A673 (cell line): ENCODE data around the gene EHMT1. TPM values are rescaled to one million over a fixed set of nuclear protein-coding genes. Genes with fewer than 3 reads are reported as not detected.

ENCODE experiments used
- BruUV-seq: library from RNA; stranded (reverse); fragments of 400-500 nt; replicated peaks from 2 replicates; lab custom pipeline; 2021; lab: Mats Ljungman, UMichigan
- CTCF ChIA-PET: fragments of 300-600 bp; sonication (Branson Sonifier 250); formaldehyde crosslinking; loops from one replicate; lab custom pipeline; 2022; ENCODE audit warnings: antibody characterized with exemption; lab: Charles Lee
- POLR2A ChIA-PET: fragments of 300-600 bp; sonication (Branson Sonifier 250); formaldehyde crosslinking; loops from one replicate; lab custom pipeline; 2022; ENCODE audit warnings: antibody characterized with exemption; ENCODE audit not compliant: low non-redundant PET; lab: Charles Lee
- DNase-seq: peaks from one replicate; pipeline ENCODE4 v3.0.0-alpha.2; 2015; ENCODE audit warnings: low spot score
- H3K27ac ChIP-seq: fragments of 200-600 bp; sonication (generic); 2 replicates; pipeline ENCODE4 v1.5.1; 2016; ENCODE audit warnings: mixed run types, low read depth, mild to moderate bottlenecking, mixed read lengths, antibody characterized with exemption, low read length; ENCODE audit not compliant: poor library complexity, severe bottlenecking
- H3K27me3 ChIP-seq: fragments of 200-600 bp; sonication (generic); replicated peaks from 2 replicates; pipeline ENCODE4 v1.6.1; 2017; ENCODE audit warnings: mixed run types, low read depth, mild to moderate bottlenecking, mixed read lengths, antibody characterized with exemption, low read length; ENCODE audit not compliant: insufficient read depth, poor library complexity
- H3K36me3 ChIP-seq: fragments of 200-600 bp; sonication (generic); 2 replicates; pipeline ENCODE4 v1.6.1; 2016; ENCODE audit warnings: mixed run types, mild to moderate bottlenecking, mixed read lengths, antibody characterized with exemption, low read length; ENCODE audit not compliant: insufficient read depth, poor library complexity, severe bottlenecking
- H3K4me1 ChIP-seq: fragments of 200-600 bp; sonication (generic); 2 replicates; pipeline ENCODE4 v1.6.1; 2017; ENCODE audit warnings: mixed run types, mild to moderate bottlenecking, mixed read lengths, antibody characterized with exemption, low read length; ENCODE audit not compliant: insufficient read depth, poor library complexity, severe bottlenecking
- H3K4me3 ChIP-seq: fragments of 200-600 bp; sonication (generic); 2 replicates; pipeline ENCODE4 v1.5.1; 2016; ENCODE audit warnings: low read depth, mixed run types, mild to moderate bottlenecking, mixed read lengths, low read length; ENCODE audit not compliant: poor library complexity, severe bottlenecking
- H3K9me3 ChIP-seq: fragments of 200-600 bp; sonication (generic); 2 replicates; pipeline ENCODE4 v1.6.1; 2016; ENCODE audit warnings: mixed run types, low read depth, mild to moderate bottlenecking, mixed read lengths, antibody characterized with exemption, low read length; ENCODE audit not compliant: poor library complexity, severe bottlenecking
- CTCF ChIP-seq: fragments of 300-800, 200-600 bp; sonication (generic); conservative IDR thresholded peaks from 2 replicates; pipeline ENCODE4 v1.5.1; 2017; ENCODE audit warnings: low read depth, mild to moderate bottlenecking, antibody characterized with exemption, low read length, moderate library complexity, mixed read lengths
- EZH2 ChIP-seq: fragments of 200-600 bp; sonication (generic); IDR thresholded peaks from 2 replicates; pipeline ENCODE4 v1.6.1; 2017; ENCODE audit warnings: borderline replicate concordance, low read depth, mild to moderate bottlenecking, mixed read lengths, antibody characterized with exemption, low read length; ENCODE audit not compliant: poor library complexity, severe bottlenecking
- intact Hi-C: fragments of 100-400 bp; cut with micrococcal nuclease; formaldehyde crosslinking; loops from one replicate; pipeline ENCODE4 v1.10.0; 2022; ENCODE audit not compliant: unreplicated experiment
- total RNA-seq: library from RNA; stranded (reverse); gene quantifications from 2 replicates; pipeline ENCODE4 v1.2.3, GENCODE V29; 2021

The EHMT1 gene
- total RNA-seq, 1 experiment from 2014 or later: 115 TPM

- ChIA-PET POLR2A (no interaction called here), CTCF (no interaction called here)
- H3K4me1 ChIP-seq: no peaks in the 10 kb centered on the region
- no peak overlapping the region for H3K4me3 ChIP-seq
- H3K27ac ChIP-seq: no peak overlapping the region
- DNase-seq: no peak
- TF ChIP-seq CTCF (no peak), EZH2 (no peak)
- no peaks in the 10 kb centered on the region for H3K27me3 ChIP-seq
- BruUV-seq: no TSS peak
- intact Hi-C loops: no loop called here
- no peaks in the 10 kb centered on the region for H3K9me3 ChIP-seq
- peaks cover 17% of the 10 kb centered on the region for H3K36me3 ChIP-seq
Measured at GRCh38 chr9:137763271-137763955, 144.6 kb downstream of the EHMT1 start.

GRCh38 chr9:137764171-137764671 is 145.4 kb downstream of the EHMT1 start:
- no peak for TF ChIP-seq EZH2
- H3K4me3 ChIP-seq: no peak overlapping the region
- H3K27ac ChIP-seq: no peak overlapping the region
- no peaks in the 10 kb centered on the region for H3K4me1 ChIP-seq
- H3K36me3 ChIP-seq: peaks cover 14% of the 10 kb centered on the region
- no peaks in the 10 kb centered on the region for H3K27me3 ChIP-seq
- DNase-seq: no peak
- no peaks in the 10 kb centered on the region for H3K9me3 ChIP-seq
- intact Hi-C loops: no loop called here
- ChIA-PET POLR2A (no interaction called here), CTCF (no interaction called here)
- no TSS peak for BruUV-seq

- Histone ChIP-seq H3K4me3 (no peak overlapping the region), H3K36me3 (peaks cover 17% of the 10 kb centered on the region), H3K27me3 (no peaks in the 10 kb centered on the region), H3K9me3 (no peaks in the 10 kb centered on the region), H3K27ac (no peak overlapping the region), H3K4me1 (no peaks in the 10 kb centered on the region)
- no TSS peak for BruUV-seq
- no peak for DNase-seq
- ChIA-PET POLR2A (no interaction called here), CTCF (no interaction called here)
- no peak for TF ChIP-seq EZH2
- no peak for TF ChIP-seq CTCF
- intact Hi-C loops: no loop called here
Measured at GRCh38 chr9:137764981-137765380, 146.2 kb downstream of the EHMT1 start.

- no peaks in the 10 kb centered on the region for H3K27me3 ChIP-seq
- TF ChIP-seq CTCF (no peak), EZH2 (no peak)
- intact Hi-C loops: no loop called here
- no peaks in the 10 kb centered on the region for H3K4me1 ChIP-seq
- no peaks in the 10 kb centered on the region for H3K9me3 ChIP-seq
- POLR2A ChIA-PET: no interaction called here
- BruUV-seq: no TSS peak
- no peak overlapping the region for H3K27ac ChIP-seq
- no peak for DNase-seq
- H3K4me3 ChIP-seq: no peak overlapping the region
- CTCF ChIA-PET: no interaction called here
- peaks cover 22% of the 10 kb centered on the region for H3K36me3 ChIP-seq
Measured at GRCh38 chr9:137765536-137765935, 146.7 kb downstream of the EHMT1 start.
